GM18508 (cell line): ENCODE results near the gene INAFM2.

ENCODE experiments used
- ATAC-seq: cut with Tn5 transposase; IDR thresholded peaks from one replicate; pipeline ENCODE4 v1.9.1; 2021; ENCODE audit warnings: moderate number of reproducible peaks; ENCODE audit not compliant: insufficient read depth, unreplicated experiment

INAFM2 gene

DNA sequence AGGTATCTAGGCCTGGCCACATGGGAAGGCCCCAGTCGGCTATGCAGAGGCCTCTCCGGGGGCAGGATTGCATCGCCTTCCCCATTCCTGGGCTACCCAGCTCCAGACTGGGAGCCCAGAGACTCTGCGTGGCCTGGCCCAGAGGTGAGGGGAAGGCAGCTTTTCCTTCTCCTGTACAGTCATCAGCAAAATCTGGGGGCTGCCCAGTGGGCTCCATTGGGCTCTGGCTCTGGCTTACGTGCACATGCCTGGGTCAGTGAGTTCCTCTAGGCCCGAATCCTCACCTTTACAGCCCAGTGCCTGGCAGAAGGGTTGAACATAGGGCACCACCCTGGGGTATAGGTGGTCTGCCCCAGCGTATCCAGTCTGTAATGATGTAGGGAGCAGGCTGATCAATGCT, 36.7 kb upstream of the INAFM2 start:
- ATAC-seq = no peak

DNA sequence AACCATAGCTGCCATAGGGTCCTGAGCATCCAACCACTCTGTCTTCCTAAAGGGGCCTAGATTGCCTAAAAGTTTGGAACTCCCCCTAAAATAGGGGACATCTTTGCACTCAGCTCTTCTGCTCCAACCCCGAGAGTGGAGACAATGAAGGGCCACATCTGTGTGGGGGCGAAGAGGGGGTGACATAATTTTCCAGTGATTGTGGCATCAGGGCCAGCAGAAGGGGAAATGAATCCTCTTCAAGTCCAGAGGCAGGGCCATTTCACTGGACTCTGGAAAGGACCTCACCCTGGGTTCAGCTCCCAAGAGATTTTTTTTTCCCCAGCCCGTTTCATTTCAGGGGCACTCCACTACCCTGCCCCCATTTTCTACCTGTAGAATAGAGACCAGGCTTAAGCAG, 36.0 kb upstream of the INAFM2 start:
- no peak for ATAC-seq

GRCh38 chr15:40287968-40288367, 35.5 kb upstream of the INAFM2 start:
- ATAC-seq = no peak

DNA sequence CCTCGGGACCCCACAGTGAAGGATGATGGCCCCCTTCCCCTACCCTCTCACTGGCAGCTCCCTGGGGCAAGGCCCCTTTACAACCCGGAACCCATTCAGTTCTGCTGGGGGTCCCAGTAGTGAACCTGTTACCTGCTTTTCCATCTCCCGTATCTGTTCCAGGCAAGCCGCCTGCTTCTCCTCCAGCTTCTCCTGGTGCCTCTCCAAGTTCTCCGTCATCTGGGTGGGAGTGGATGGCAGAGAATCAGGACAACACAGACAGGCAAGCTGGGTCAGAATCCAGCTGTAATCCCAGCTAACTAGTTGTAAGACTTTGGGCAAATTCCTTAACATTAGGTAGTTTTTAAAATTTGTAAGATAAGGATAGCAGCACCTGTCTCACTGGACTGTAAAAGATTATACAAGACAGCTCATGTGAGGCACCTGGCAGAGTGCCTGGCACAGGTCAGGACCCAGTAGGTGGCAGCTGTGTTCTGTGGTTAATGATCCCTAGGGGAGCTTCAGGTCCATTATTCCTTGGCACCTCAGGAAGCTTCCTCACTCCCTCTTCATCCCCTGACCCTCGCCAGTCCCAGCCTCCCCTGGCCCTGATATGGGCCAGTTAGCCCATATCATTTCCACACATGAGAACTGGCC, 34.2 kb upstream of the INAFM2 start:
- no peak for ATAC-seq

- no peak for ATAC-seq
Observed at GRCh38 chr15:40290545-40290917, 33.0 kb upstream of the INAFM2 start.

- ATAC-seq = no peak
Observed at GRCh38 chr15:40290918-40291574, 32.4 kb upstream of the INAFM2 start.

GRCh38 chr15:40292246-40292645, 31.2 kb upstream of the INAFM2 start:
- ATAC-seq = no peak

GRCh38 chr15:40293006-40293405, 30.5 kb upstream of the INAFM2 start:
- no peak for ATAC-seq

- no peak for ATAC-seq
Observed at GRCh38 chr15:40293905-40294895, 29.3 kb upstream of the INAFM2 start.

DNA sequence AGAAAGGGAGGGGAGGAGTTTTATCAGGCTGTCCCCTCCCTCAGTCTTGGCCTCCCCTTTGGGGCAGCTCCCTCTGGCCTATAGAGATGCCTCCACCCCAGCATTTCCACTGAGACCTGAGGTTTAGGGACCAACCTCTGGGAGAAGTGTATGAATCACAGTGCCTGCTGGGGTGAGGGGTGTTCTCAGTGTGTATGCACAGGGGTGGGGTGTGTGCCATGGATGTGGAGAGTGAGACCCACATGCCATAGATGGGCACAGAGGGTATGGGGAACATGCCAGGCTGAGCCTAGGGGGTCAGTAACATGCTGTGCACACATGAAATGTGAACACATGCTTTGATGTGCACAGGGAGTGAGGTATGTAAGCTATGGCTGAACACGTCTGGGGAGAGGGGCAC, 28.2 kb upstream of the INAFM2 start:
- no peak for ATAC-seq

DNA sequence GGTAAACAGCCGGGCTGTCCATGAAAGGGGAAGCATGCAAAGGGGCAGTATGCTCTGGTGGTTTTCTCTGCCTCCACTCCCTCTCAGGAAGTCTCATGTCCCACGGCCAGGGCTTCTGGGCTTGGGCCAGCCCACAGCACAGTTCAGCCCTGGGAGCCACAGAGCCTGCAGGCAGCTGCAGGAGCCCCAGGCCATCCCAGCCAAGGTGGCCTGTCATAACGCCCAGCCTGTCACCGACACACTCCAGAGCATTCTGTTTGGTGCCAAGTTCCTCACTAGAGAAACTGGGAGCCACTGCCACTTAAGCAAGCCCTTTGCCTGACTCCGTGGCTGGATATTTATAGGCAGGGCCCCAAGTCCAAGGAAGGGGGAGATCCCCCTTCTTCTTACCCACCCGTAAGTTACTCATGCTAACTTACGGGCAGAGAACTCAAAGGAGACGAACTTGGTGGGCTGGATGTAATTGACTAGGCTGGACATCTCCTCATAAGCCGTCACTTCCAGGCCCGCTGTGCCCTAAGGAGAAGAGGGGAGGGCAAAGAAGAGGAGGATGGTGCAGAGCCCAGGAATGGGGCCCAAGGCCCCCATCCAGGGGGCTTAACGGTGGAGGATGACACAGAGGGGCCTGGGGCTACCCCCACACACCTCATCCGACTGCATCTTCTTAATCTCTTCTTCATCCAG, 27.5 kb upstream of the INAFM2 start:
- no peak for ATAC-seq

DNA sequence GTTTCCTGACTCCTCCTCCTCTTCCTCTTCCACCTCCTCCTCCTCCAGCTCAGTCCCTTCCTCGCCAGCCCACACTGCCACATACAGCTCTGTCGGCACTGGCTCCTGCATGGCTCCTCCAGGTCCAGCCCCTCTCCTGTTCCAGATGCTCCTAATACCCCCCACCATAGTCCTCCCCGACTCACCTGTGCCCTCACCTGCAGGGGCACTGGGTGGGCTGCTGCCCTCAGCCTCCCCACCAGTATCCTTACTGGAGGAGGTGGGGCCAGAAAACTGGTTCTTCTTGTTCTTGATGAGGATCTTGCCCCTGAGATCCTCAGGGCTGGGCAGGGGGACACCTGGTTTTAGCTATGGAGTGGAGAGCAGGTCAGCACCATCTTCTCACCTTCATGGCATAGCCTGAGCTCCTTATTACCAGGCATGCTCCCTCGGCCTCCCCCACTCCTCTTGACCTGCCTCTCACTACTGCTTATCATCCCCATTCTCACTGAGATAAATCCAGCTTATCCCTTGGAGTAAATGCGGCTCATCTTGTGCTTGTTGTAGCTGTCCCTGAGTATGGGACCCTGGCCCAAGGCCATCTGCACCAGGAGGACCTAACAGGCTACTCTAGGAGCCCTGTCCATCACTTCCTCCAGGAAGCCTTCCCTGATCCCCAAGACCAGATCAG, 26.8 kb upstream of the INAFM2 start:
- ATAC-seq = no peak

DNA sequence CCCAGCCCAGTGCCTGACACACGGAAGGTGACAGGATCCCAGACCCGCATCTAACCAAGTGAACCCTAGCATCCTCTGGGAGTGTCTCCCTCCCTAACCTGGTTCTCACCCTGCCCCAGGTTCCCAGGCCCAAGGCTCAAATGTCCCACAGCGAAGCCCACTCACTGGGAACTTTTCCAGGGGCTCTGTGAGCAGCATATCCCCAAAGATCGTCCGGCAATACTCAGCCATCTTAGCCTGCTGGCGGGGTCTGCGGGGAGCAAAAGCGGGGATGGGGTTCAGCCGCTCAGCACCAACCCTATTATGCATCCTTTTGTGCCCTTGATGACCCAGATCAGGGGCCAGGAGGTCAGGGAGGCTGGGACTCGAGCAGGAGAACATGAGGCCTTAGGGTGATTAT, 26.1 kb upstream of the INAFM2 start:
- no peak for ATAC-seq

DNA sequence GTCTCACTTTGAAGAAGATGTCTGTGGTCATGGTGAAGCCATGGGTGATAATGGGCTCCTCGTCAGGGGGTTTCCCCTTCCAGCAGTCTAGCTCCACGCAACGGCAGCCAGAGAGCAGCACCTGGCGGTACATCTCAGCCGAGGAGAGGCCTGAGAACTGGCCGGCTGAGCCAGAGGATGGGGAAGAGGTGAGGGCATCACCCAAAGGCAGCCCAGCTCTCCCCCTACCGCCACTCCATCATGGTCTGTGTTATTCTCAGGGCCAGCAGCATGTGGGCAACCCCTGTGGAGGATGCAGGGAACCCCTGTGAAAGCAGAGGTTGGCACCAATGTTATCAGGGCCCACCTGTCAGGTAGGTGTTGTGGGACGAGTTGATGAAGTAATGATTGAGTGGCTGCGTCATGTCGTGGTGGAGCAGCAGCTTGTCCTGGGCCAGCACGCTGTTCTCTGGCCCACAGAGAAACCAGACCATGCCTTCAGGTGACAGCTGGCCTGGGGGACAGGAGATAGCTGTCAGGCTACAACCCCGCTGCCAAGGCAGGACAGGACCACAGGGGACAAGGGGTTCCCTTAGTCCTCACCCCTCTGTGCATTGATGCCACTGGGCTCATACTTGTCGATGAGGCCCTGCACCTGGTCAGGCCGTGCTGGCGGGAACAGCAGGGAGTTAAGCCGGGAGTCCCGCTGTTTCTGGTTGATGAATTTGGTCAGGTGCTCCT, 25.1 kb upstream of the INAFM2 start:
- no peak for ATAC-seq

DNA sequence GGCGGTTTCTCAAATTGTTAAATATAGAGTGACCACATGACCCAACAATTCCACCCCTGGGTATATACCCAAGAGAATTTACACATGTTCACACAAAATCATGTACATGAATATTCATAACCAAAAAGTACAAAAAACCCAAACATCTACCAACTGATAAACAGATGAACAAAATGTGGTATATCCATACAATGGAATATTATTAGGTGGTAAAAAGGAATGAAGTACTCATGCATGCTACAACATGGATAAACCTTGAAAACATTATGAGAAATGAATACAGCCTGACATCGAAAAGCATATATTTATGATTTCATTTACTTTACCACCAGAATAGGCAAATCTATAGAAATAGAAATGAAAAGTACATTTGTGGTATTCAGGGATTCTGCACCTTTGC, 23.1 kb upstream of the INAFM2 start:
- no peak for ATAC-seq

- ATAC-seq = no peak
Observed at GRCh38 chr15:40300771-40301170, 22.7 kb upstream of the INAFM2 start.

- ATAC-seq = no peak
Observed at GRCh38 chr15:40301467-40302179, 21.9 kb upstream of the INAFM2 start.

DNA sequence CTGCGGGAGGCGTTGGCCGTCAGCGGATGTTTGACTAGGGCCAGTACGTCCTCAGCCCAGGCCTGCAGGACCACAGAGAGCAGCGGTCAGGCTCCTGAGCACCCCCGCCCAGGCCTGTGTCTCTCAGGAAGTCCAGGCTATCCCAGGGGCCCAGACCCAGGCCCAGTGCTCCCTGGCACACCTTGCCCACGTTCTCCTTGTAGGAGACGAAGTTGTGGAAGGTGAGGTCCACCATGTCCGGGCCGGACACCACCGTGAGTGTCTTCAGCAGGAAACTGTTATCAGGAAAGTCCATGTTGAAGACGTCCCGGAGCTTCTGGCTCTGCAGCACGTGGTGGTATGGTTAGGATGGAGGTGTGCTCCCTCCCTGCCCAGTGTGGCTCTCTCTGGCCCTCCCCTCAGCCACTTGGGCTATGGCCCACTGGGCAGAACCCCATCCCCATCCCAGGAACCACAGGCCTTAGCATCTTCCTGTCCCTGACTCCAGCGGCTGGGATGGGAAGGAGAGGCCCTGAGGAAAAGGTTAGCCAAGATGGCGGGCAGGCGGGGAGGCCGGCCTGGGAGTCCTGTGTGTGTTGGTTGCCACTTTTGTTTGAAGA, 21.1 kb upstream of the INAFM2 start:
- ATAC-seq = no peak
